Thymus (tissue), 11 donors: ENCODE data around the gene SIRPA. TPM values are rescaled to one million over a fixed set of nuclear protein-coding genes. Genes with fewer than 3 reads are reported as not detected.

Experiments
- DNase-seq, 9 donors: peaks; one replicate each; pipeline ENCODE4 v3.0.0-alpha.2; 2013; ENCODE audit warnings: low spot score in 9 of 9, low read depth in 6 of 9, missing footprints in 1 of 9
- H3K27ac ChIP-seq, 2 donors: one replicate each; pipeline ENCODE4 v1.5.1; 2013; ENCODE audit warnings: control low read depth in 1 of 2, low read depth in 1 of 2, low read length in 1 of 2, mild to moderate bottlenecking in 1 of 2, moderate library complexity in 1 of 2
- H3K27me3 ChIP-seq, 2 donors: one replicate each; pipeline ENCODE4 v1.5.1; 2013; ENCODE audit warnings: low read length in 1 of 2; ENCODE audit not compliant: control insufficient read depth in 2 of 2, insufficient read depth in 1 of 2
- H3K36me3 ChIP-seq, 2 donors: one replicate each; pipeline ENCODE4 v1.5.1; 2013; ENCODE audit warnings: low read length in 1 of 2, mild to moderate bottlenecking in 1 of 2, moderate library complexity in 1 of 2; ENCODE audit not compliant: control insufficient read depth in 2 of 2, insufficient read depth in 2 of 2
- H3K4me1 ChIP-seq, 2 donors: one replicate each; pipeline ENCODE4 v1.5.1; 2013; ENCODE audit warnings: low read length in 2 of 2; ENCODE audit not compliant: control insufficient read depth in 2 of 2, insufficient read depth in 2 of 2
- H3K4me3 ChIP-seq, 2 donors: one replicate each; pipeline ENCODE4 v1.5.1; 2013; ENCODE audit warnings: low read length in 2 of 2, control low read depth in 1 of 2, mild to moderate bottlenecking in 1 of 2
- H3K9me3 ChIP-seq, 2 donors: one replicate each; pipeline ENCODE4 v1.5.1; 2013; ENCODE audit warnings: low read length in 1 of 2, mild to moderate bottlenecking in 1 of 2; ENCODE audit not compliant: control insufficient read depth in 2 of 2, insufficient read depth in 1 of 2
- WGBS: extraction: QIAGEN DNeasy Blood & Tissue Kit; methylation state at CpG from one replicate; pipeline ENCODE4 v1.1.7; 2013; 5-methylcytosine and 5-hydroxymethylcytosine counted together
- polyA plus RNA-seq: library from polyadenylated mRNA; stranded (reverse); fragments of 200-250 nt; gene quantifications from one replicate; pipeline ENCODE4 v1.2.3, GENCODE V29; 2013
- total RNA-seq: library from RNA; stranded (reverse); fragments of 120-200 nt; gene quantifications from one replicate; pipeline ENCODE4 v1.2.4, GENCODE V29; 2013
- donor health status: healthy.

The SIRPA gene
- total and polyA plus RNA-seq, 2 donors = 3.0 to 11.9 TPM

- H3K4me1 ChIP-seq = no peaks in the 10 kb centered on the region
- H3K27ac ChIP-seq = no peak overlapping the region
- peaks cover 0 to 16% of the 10 kb centered on the region in 2 donors for H3K27me3 ChIP-seq
- H3K9me3 ChIP-seq = no peaks in the 10 kb centered on the region
- no peak for DNase-seq
- H3K36me3 ChIP-seq = no peaks in the 10 kb centered on the region
- WGBS = 92% methylated on average over 6 of the region's 6 CpGs
- H3K4me3 ChIP-seq = no peak overlapping the region
Observed at GRCh38 chr20:1880529-1881239, 14.5 kb upstream of the SIRPA start.

GRCh38 chr20:1881240-1881835, 13.9 kb upstream of the SIRPA start:
- DNase-seq = no peak
- no peaks in the 10 kb centered on the region for H3K36me3 ChIP-seq
- WGBS = 74% methylated on average over 12 of the region's 12 CpGs
- no peaks in the 10 kb centered on the region for H3K9me3 ChIP-seq
- H3K27me3 ChIP-seq = peaks cover 0 to 16% of the 10 kb centered on the region in 2 donors
- no peak overlapping the region for H3K4me3 ChIP-seq
- no peaks in the 10 kb centered on the region for H3K4me1 ChIP-seq
- no peak overlapping the region for H3K27ac ChIP-seq

GRCh38 chr20:1882026-1882425, 13.2 kb upstream of the SIRPA start:
- no peaks in the 10 kb centered on the region for H3K36me3 ChIP-seq
- no peak for DNase-seq
- H3K27ac ChIP-seq = no peak overlapping the region
- 93% methylated on average over 8 of the region's 8 CpGs for WGBS
- H3K4me1 ChIP-seq = no peaks in the 10 kb centered on the region
- H3K4me3 ChIP-seq = no peak overlapping the region
- peaks cover 0 to 16% of the 10 kb centered on the region in 2 donors for H3K27me3 ChIP-seq
- no peaks in the 10 kb centered on the region for H3K9me3 ChIP-seq

GRCh38 chr20:1883986-1884385, 11.2 kb upstream of the SIRPA start:
- Histone ChIP-seq H3K9me3 (no peaks in the 10 kb centered on the region), H3K27ac (no peak overlapping the region), H3K27me3 (peaks cover 0 to 26% of the 10 kb centered on the region in 2 donors), H3K36me3 (no peaks in the 10 kb centered on the region), H3K4me3 (no peak overlapping the region), H3K4me1 (no peaks in the 10 kb centered on the region)
- 66% methylated on average over 9 of the region's 9 CpGs for WGBS
- DNase-seq = no peak

GRCh38 chr20:1885254-1885653, 10.0 kb upstream of the SIRPA start:
- WGBS = 84% methylated on average over 4 of the region's 4 CpGs
- no peak for DNase-seq
- H3K4me1 ChIP-seq = no peaks in the 10 kb centered on the region
- H3K27me3 ChIP-seq = peaks cover 0 to 30% of the 10 kb centered on the region in 2 donors
- H3K4me3 ChIP-seq = no peak overlapping the region
- H3K36me3 ChIP-seq = no peaks in the 10 kb centered on the region
- H3K9me3 ChIP-seq = no peaks in the 10 kb centered on the region
- H3K27ac ChIP-seq = no peak overlapping the region

GRCh38 chr20:1885940-1886693, 9.1 kb upstream of the SIRPA start:
- Histone ChIP-seq H3K4me3 (no peak overlapping the region), H3K36me3 (no peaks in the 10 kb centered on the region), H3K27ac (no peak overlapping the region), H3K4me1 (no peaks in the 10 kb centered on the region), H3K9me3 (no peaks in the 10 kb centered on the region), H3K27me3 (peaks cover 0 to 33% of the 10 kb centered on the region in 2 donors)
- DNase-seq = no peak
- WGBS = 81% methylated on average over 9 of the region's 9 CpGs

- 39% methylated on average over 5 of the region's 5 CpGs for WGBS
- Histone ChIP-seq H3K27ac (no peak overlapping the region), H3K4me1 (no peaks in the 10 kb centered on the region), H3K36me3 (no peaks in the 10 kb centered on the region), H3K9me3 (no peaks in the 10 kb centered on the region), H3K27me3 (peaks cover 2 to 40% of the 10 kb centered on the region in 2 donors), H3K4me3 (no peak overlapping the region)
- no peak for DNase-seq
Observed at GRCh38 chr20:1887321-1887720, 7.9 kb upstream of the SIRPA start.

GRCh38 chr20:1887756-1888155, 7.5 kb upstream of the SIRPA start:
- Histone ChIP-seq H3K36me3 (no peaks in the 10 kb centered on the region), H3K27me3 (peaks cover 5 to 45% of the 10 kb centered on the region in 2 donors), H3K4me3 (no peak overlapping the region), H3K27ac (no peak overlapping the region), H3K4me1 (no peaks in the 10 kb centered on the region), H3K9me3 (no peaks in the 10 kb centered on the region)
- 73% methylated on average over 2 of the region's 2 CpGs for WGBS
- no peak for DNase-seq

GRCh38 chr20:1888796-1889463, 6.3 kb upstream of the SIRPA start:
- Histone ChIP-seq H3K27me3 (peaks cover 17 to 51% of the 10 kb centered on the region in 2 donors), H3K9me3 (no peaks in the 10 kb centered on the region), H3K4me1 (no peaks in the 10 kb centered on the region), H3K4me3 (no peak overlapping the region), H3K36me3 (no peaks in the 10 kb centered on the region), H3K27ac (no peak overlapping the region)
- 75% methylated on average over 7 of the region's 7 CpGs for WGBS
- DNase-seq = no peak
